Ishikawa (cell line): ENCODE measurements around the gene FRMD4B.

Experiments
- EGR1 ChIP-seq: IDR thresholded peaks from 2 replicates; pipeline ENCODE4 v1.6.1; 2012
- FOXM1 ChIP-seq: IDR thresholded peaks from 2 replicates; pipeline ENCODE4 v1.6.1; 2012; ENCODE audit warnings: low read depth, borderline replicate concordance
- TCF12 ChIP-seq: IDR thresholded peaks from 2 replicates; pipeline ENCODE4 v1.6.1; 2012; ENCODE audit warnings: low read depth
- USF1 ChIP-seq: IDR thresholded peaks from 2 replicates; pipeline ENCODE4 v1.6.1; 2012
- TF ChIP-seq, protein P1 (sequence below): IDR thresholded peaks from 2 replicates; pipeline ENCODE4 v1.6.1; 2012; ENCODE audit warnings: low read depth, mild to moderate bottlenecking

DNA sequence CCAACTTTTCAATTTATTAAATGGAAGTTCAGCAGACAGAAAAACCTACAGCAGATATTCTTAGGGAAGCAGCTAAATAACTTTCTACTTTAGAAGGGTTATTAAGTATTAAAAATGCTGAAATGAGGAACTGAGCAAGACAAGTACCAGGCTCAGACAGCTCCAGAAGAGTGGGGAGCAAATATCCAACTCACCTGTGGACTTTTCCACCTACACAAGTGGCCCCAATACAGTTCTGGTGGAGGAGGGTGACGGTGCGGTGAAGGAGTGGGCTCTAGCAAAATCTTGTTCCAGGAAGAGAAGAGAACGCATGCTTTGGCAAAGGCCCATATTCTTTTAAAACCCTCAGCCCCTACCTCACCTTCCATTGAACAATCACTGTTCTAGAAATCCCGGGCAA is 133.7 kb downstream of the FRMD4B start:
- TF ChIP-seq, protein P1, sequence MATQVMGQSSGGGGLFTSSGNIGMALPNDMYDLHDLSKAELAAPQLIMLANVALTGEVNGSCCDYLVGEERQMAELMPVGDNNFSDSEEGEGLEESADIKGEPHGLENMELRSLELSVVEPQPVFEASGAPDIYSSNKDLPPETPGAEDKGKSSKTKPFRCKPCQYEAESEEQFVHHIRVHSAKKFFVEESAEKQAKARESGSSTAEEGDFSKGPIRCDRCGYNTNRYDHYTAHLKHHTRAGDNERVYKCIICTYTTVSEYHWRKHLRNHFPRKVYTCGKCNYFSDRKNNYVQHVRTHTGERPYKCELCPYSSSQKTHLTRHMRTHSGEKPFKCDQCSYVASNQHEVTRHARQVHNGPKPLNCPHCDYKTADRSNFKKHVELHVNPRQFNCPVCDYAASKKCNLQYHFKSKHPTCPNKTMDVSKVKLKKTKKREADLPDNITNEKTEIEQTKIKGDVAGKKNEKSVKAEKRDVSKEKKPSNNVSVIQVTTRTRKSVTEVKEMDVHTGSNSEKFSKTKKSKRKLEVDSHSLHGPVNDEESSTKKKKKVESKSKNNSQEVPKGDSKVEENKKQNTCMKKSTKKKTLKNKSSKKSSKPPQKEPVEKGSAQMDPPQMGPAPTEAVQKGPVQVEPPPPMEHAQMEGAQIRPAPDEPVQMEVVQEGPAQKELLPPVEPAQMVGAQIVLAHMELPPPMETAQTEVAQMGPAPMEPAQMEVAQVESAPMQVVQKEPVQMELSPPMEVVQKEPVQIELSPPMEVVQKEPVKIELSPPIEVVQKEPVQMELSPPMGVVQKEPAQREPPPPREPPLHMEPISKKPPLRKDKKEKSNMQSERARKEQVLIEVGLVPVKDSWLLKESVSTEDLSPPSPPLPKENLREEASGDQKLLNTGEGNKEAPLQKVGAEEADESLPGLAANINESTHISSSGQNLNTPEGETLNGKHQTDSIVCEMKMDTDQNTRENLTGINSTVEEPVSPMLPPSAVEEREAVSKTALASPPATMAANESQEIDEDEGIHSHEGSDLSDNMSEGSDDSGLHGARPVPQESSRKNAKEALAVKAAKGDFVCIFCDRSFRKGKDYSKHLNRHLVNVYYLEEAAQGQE: no peak
- TF ChIP-seq FOXM1: no peak
- TF ChIP-seq EGR1: no peak
- TF ChIP-seq TCF12: no peak
- no peak for TF ChIP-seq USF1
